Renal cortical epithelial cell (primary cell): ENCODE data around the gene QPCTL. TPM values are rescaled to one million over a fixed set of nuclear protein-coding genes. Genes with fewer than 3 reads are reported as not detected.
"Not testable (repeated sequence)": the region's sequence is repeated elsewhere in the genome, so short reads cannot be mapped to it uniquely, and the experiment has no call there.

Experiments used
- DNase-seq: peaks from one replicate; pipeline ENCODE4 v3.0.0-alpha.2; 2011; ENCODE audit warnings: low read depth
- total RNA-seq: library from RNA; depleted of rRNA; stranded (reverse); fragments of >200 nt; gene quantifications from 2 replicates; pipeline ENCODE4 v1.2.3, GENCODE V29; 2014

Gene QPCTL
- total RNA-seq, 1 donor from 2014 or later = 10.9 TPM

- DNase-seq = no peak
Observed at GRCh38 chr19:45676851-45677263, 15.6 kb upstream of the QPCTL start.

- peak; percentile 98 for DNase-seq
Observed at GRCh38 chr19:45677351-45678230, 14.9 kb upstream of the QPCTL start.

DNA sequence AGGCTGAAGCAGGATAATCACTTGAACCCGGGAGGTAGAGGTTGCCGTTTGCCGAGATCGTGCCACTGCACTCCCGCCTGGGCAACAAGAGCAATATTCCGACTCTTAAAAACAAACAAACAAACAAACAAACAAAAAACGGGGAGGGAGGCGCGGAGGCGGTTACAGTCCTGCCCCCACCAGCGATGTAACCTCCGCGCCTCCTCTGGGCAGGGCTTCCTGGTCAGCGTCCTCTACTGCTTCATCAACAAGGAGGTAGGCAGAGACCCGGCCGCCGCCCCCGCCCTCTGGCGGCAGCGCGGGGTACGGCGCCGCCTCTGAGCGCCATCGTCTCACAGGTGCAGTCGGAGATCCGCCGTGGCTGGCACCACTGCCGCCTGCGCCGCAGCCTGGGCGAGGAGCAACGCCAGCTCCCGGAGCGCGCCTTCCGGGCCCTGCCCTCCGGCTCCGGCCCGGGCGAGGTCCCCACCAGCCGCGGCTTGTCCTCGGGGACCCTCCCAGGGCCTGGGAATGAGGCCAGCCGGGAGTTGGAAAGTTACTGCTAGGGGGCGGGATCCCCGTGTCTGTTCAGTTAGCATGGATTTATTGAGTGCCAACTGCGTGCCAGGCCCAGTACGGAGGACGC lies 11.0 kb upstream of the QPCTL start:
- peak; percentile 67 for DNase-seq

DNA sequence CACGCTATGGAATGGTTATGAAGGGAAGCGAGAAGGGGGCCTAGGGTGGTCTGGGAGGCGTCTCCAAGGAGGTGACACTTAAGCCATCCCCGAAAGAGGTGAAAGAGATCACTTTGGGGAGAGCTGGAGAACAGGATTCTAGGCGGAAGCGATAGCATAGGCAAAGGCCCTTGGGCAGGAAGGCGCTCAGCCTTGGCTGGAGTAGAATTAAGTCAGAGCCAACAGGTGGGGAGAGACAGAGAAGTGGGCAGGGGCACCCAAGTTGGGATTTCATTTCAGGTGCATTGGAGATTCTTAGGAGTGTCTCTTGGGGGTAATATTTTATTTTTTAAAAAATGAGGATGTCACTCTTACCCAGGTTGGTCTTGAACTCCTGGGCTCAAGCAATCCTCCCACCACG lies 10.3 kb upstream of the QPCTL start:
- no peak for DNase-seq

DNA sequence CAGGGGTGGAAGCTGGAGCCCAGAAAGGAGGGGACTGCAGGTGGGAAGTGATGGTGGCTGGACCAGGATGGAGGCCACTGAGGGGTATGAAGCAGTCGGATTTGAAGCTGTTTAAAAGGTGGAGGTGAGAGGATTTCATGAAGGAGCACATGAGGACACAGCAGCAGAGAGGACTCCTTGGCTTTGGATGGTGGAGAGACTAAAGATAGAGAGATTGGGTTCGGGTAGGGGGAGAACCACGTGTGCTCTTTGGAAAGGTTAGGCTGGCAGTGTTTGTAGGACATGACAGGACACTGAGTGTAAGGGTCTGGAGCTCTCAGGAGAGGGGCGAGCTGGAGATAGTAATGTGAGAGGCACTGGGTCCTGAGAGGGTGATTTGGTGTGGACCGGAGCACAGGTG lies 9.6 kb upstream of the QPCTL start:
- no peak for DNase-seq

DNA sequence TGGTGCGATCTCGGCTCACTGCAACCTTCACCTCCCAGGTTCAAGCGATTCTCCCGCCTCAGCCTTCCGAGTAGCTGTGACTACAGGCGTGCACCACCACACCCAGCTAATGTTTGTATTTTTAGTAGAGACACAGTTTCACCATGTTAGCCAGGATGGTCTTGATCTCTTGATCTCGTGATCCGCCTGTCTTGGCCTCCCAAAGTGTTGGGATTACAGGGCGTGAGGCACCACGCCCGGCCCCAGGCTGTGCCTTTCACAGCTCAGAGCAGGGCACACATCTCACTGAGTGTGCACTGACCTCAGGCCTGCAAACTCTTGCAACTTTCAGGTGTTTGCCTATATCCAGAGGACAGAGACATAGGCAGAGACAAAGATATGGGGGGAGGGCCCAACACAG lies 7.4 kb upstream of the QPCTL start:
- not testable (repeated sequence) for DNase-seq

- DNase-seq = no peak
Observed at GRCh38 chr19:45687599-45687998, 4.9 kb upstream of the QPCTL start.

DNA sequence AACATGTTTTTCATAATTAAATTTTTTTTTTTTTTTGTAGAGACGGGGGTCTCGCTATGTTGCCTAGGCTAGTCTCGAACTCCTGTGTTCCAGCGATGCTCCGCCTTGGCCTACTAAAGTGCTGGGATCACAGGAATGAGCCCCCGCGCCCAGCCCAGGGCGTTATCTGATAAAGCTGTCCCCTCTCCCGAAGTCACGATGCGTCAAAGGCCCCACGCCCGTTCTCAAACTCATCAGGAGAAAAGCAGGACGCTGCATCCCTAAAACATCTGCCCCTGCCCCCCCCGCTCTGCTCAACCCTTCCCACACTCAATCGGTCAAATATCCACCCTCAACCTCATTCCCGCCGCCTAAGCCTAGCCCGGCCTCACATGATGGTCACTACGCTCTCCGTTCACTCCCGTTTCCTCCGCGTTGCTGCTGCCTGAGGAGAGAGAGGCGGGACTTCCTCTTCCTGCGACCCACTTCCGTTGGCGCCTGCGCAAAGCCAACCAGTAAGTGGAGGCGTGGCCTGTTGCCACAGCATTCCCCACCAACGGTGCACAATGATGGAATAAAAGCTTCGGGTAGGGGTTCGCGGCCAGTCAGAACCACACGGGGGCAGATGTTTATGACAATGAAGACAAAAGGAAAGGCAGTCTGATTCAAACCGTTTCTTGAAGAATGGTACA lies 815 bp upstream of the QPCTL start, which contains the start of gene SNRPD2:
Gene SNRPD2 (minus strand): TSS at position 438 of the 671 bp plus-strand sequence. CDS start 65 bp downstream, at position 373.
- peak; percentile 87 for DNase-seq

- peak; percentile 33 for DNase-seq
Observed at GRCh38 chr19:45693106-45693788, 781 bp downstream of the QPCTL start.

DNA sequence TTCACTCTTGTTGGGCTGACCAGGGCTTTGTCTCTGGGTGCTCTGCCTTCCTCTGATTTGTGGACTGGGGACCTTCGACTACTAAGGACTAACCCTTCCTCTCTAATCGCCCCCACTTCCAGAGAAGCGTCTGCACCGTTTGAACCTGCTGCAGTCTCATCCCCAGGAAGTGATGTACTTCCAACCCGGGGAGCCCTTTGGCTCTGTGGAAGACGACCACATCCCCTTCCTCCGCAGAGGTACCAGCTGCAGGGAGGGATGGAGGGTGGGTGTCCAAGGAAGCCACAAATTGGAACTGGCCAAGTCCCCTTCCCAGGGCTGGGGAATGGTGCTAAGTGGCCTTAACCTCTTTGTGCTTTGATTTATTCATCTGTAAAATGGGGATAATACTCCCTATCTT lies 9.2 kb downstream of the QPCTL start:
- DNase-seq = no peak

- DNase-seq = no peak
Observed at GRCh38 chr19:45705115-45705514, 12.6 kb downstream of the QPCTL start.

GRCh38 chr19:45705710-45706415 lies 13.4 kb downstream of the QPCTL start:
- DNase-seq = no peak

DNA sequence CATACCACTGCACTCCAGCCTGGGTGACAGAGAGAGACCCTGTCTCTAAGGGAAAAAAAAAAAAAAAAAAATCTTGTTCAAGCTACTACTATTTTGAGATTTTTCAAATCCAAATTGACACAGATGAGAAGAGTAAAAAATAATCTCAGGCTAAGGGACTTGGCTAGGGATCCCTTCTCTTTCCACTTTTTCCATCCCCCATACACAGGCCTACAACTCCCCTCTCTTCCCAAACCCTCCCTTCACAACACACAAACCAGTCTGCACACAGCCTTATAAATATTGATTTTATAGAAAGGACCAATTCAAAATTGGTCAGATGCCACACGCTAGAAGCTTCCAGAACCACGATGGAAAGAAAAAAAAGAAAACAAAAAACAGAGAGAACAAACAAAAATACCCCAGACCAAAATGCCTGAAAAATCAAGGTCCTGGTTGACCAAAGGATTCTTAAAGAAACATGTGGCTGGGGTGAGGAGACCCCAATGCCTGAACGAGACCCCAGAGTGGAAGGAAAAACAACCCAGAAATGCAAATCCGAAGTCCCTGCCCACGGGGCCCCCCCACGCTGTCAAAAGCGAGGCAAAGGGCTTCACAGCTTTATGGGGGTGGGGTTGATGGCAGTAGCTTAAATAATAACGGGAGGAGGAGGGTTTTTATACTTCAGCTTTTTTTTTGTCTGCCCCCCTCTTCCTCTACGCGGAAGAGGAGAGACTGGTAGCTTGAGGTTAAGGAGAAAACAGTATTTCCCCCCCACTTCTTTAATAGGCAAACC lies 18.1 kb downstream of the QPCTL start:
- no peak for DNase-seq

DNA sequence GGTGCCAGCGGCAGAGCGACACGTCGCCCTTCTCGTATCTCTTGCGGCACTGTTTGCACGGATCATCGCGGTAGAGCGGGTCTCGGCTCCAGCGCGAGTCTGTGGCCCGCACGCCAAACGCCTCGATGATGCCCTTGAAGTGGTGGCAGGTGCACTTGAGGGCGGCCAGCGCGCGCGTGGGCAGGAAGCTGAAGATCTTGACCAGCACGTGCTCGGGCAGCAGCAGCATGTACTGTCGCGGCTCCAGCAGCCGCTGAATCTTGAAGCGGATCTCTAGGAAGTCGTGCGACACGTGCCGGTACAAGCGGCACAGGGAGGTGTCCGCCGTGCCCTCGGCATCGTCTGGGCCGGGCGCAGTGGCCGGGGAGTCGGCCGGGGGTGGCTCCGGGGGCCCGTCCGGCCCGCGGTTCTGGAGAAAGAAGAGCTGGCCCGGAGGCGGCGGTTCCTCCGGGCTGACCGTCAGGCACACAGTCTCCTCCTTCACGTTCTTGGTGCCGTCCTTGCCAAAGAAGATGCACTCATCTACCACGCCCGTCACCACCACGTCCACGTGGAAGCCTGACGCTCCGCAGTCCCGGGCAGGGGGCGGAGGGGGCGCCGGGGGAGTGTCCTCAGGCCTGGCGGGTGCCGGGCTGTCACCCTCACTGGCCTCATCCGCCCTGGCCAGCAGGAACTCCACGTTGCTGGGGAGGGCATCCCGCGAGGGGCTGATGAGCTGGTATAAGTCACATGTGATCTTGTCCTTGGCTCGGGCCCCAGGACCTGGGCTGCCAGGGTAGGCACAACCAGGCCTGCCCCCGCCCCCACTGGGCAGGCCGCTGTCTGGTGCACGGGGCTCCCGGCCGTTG lies 19.6 kb downstream of the QPCTL start:
- no peak for DNase-seq

DNA sequence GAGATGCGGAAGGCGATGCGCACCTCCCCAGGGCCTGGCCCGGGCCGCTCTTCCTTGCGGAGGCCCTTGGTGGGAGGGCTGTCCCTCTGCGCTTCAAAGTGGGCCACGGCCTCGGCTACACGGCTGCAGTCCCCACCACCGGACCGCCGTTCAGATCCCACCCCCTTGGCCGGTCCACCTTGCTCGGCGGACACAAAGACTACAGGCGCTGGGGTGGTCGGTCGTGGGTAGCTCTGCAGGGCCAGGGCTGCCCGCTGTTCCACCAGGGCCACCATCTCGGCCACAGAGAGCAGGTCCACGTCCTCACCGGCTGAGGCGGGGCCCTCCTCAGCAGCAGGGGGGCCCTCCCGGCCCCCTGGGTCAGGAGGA lies 20.2 kb downstream of the QPCTL start:
- no peak for DNase-seq

- no peak for DNase-seq
Observed at GRCh38 chr19:45713141-45713540, 20.7 kb downstream of the QPCTL start.

DNA sequence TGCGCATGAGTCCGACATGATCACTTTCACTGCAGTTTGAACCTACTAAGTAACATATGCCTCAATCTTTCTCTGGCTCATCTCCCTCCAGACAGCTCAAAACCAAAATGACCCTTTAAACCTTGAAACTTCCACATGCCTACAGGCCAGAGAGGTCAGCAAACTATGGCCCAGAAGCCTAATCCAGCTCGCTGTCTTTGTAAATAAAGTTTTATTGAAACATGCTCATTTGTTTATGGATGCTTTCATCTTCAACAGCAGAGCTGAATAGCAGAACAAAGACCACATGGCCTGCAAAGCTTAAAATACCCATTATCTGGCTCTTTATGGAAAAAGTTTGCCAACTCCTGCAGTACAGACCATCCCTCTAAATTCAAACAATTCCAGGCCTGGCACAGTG lies 22.7 kb downstream of the QPCTL start:
- no peak for DNase-seq

- peak; percentile 38 for DNase-seq
Observed at GRCh38 chr19:45716359-45717130, 24.1 kb downstream of the QPCTL start.
